Posterior cingulate gyrus (tissue), 11 donors: Measurements from ENCODE around the gene MIEF2.
A peak's percentile ranks its signal among the peaks of the same experiment; 100 is the strongest.

Experiments
- DNase-seq, 10 donors: peaks; one replicate each; pipeline versions ENCODE4 v3.0.0 to v3.0.0-alpha.2; 2020 to 2021; ENCODE audit warnings: mixed read lengths in 3 of 10
- intact Hi-C: fragments of 100-400 bp; cut with DNase I; formaldehyde crosslinking; loops from one replicate; pipeline ENCODE4 v1.15.1; 2023

The MIEF2 gene

GRCh38 chr17:18233803-18234518 is 26.5 kb upstream of the MIEF2 start:
- intact Hi-C loops, result no loop called here
- DNase-seq, result no peak

- intact Hi-C loops, result no loop called here
- no peak for DNase-seq
These were observed 25.5 kb upstream of the MIEF2 start for GRCh38 chr17:18234853-18235380.

GRCh38 chr17:18235743-18236256 is 24.7 kb upstream of the MIEF2 start:
- DNase-seq, result no peak
- intact Hi-C loops, result no loop called here

- DNase-seq, result no peak
- intact Hi-C loops, result no loop called here
These were observed 24.0 kb upstream of the MIEF2 start for GRCh38 chr17:18236494-18236893.

DNA sequence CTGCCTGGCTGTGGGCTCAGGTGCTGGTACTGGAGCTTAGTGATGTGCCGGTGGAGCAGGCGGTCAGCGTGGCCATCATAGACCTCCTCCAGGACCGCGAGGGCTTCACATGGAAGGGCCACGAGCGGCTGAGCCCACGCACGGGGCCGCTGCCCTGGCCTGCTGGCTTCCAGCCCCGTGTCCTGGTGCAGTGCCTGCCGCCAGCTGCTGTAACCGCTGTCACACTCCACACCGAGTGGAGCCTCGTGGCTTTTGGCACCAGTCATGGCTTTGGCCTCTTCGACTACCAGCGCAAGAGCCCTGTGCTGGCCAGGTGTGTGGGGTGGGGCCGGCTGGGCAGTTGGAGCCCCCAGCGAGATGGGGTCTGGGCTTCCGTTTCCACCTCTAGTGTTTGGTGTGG is 23.0 kb upstream of the MIEF2 start:
- intact Hi-C loops, result no loop called here

GRCh38 chr17:18238299-18238698 is 22.2 kb upstream of the MIEF2 start:
- intact Hi-C loops, result no loop called here
- no peak for DNase-seq

More for the DNA sequence above, 23.0 kb upstream of the MIEF2 start:
- no peak for DNase-seq

DNA sequence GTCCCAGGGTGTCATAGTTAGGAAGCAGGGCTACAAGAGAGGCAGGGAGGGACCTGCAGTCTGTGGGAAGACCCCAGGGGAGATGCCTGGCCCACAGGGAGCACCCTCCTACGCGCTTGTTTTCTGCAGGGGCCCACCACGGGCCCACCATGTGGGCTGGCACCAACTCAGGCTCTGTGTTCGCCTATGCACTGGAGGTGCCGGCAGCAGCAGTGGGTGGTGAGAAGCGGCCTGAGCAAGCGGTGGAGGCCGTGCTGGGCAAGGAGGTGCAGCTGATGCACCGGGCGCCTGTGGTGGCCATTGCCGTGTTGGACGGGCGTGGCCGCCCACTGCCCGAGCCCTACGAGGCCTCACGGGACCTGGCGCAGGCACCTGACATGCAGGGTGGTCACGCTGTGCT is 20.0 kb upstream of the MIEF2 start:
- intact Hi-C loops, result no loop called here
- no peak for DNase-seq

- DNase-seq, result no peak
- intact Hi-C loops, result no loop called here
These were observed 19.1 kb upstream of the MIEF2 start for GRCh38 chr17:18241229-18241871.

GRCh38 chr17:18245038-18245776 is 15.3 kb upstream of the MIEF2 start:
- DNase-seq, result no peak
- intact Hi-C loops, result no loop called here

GRCh38 chr17:18246109-18246725 is 14.2 kb upstream of the MIEF2 start:
- intact Hi-C loops, result no loop called here
- DNase-seq, result no peak

DNA sequence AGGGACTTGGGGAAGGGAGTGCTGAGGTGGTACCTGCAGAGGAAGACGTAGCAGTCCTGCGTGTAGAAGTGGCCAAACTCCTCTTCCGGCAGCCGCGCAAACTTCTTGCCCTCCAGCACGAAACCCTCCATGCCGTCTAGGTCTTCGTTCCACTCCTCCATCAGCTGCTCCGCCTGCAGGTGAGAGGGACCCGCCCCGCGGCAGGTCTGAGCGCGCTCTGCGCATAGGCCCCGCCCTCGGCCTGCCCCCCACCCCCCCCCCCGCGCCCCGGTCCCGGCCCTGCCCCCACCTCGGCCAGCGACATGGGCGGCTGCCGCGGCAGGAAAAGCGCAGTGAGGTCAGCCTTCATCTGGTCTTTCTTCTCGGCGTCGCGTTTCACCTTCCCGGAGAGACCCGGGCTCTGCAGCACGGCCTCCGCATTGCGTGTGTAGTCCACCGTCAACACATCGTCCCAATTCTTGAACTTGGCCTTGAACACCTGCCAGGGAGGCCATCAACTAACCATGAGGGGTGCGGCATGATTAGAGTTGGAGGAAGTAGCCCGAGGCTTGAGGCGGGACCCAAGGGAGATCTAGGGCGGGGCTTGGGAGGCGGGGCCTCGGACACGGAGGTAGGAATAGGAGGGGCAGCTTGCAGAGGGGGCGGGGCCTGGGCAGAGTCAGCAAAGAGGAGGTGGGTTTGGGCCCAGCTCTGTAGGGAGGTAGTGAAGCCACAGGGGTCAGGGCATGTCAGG is 13.4 kb upstream of the MIEF2 start:
- no peak for DNase-seq
- intact Hi-C loops, result no loop called here

DNA sequence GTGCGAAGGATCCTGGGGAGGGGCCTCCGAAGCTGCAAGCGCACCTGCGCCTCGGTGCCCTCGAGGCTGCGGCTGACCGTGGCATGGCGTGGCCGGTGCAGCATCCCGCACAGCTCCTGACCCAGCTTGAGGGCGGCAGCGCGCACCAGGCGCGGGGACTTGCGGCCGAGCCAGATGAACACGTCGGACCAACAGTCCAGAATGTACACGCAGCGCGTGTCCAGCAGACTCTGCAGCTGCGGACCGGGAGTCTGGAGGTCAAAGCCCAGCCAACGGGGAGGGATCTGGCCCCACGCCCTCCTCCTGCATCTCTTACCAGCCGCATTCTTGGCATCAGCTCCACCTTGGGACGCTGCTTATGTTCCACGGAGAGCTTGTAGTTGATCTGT is 12.9 kb upstream of the MIEF2 start:
- intact Hi-C loops, result no loop called here

GRCh38 chr17:18248300-18248731 is 12.1 kb upstream of the MIEF2 start:
- intact Hi-C loops, result no loop called here
- peak; percentile 53 to 95 (median 76) for DNase-seq

More for the DNA sequence above, 12.9 kb upstream of the MIEF2 start:
- DNase-seq, result peak in 7 of 10 donors; percentile 36 to 95 (median 58)

DNA sequence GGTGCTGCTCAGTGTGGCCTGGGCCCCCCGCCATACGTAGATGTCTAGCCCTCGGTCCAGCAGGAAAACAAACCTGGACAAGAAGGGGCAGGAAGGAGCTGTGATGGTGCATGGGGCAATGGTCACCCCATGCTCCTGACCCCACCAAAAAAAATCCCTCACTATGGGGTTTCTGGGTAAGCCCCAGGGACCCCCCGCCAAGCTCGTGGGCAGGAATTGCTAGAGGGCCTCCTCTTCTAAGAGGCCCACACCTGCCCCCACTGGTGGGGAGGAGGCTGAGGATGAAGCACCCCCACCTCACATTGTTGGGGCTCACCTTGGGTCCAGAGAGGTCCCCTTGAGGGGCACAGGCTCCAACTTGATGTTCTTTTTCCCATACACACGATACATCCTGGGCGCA is 11.7 kb upstream of the MIEF2 start:
- intact Hi-C loops, result no loop called here
- no peak for DNase-seq

GRCh38 chr17:18250259-18250658 is 10.2 kb upstream of the MIEF2 start:
- intact Hi-C loops, result no loop called here
- no peak for DNase-seq

DNA sequence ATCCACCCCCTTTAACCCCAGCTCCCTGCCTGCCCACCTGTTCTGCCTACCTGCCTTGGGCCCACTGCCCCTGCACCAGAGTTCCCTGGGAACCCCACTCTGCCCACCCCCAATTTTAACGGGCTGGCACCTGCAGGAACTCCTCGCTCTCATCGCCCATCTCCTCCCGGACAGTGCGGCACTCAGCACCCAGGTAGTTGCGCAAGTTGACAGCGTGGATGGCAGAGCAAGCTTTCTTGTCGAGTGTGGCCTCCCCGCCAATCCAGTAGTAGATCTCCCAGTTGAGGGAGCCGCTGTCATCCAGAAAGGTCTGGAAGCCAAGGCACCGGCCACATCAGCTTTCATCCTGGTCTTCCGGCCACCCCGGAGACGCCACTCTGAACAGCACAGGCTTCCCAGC is 9.8 kb upstream of the MIEF2 start:
- intact Hi-C loops, result no loop called here
- DNase-seq, result no peak

- intact Hi-C loops, result no loop called here
- no peak for DNase-seq
These were observed 9.3 kb upstream of the MIEF2 start for GRCh38 chr17:18251204-18251603.

DNA sequence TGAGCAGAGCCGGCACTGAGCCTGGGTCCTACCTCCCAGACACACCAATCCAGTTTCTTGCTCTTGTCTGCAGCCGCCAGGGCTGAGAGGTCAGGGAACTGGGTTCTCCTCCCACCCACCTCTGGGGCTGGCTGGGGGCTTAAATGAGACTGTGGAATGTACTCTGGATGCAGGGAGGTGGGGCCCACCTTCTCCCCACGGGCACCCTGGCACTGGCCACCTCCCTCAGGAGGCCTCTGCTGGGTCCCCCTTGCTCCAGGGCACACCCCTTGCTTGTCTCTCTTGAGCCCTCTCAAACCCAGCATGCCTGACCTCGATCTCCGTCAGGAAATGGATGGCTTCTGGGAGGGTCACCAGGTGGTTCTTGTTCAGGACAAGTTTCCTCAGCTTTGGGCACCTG is 8.3 kb upstream of the MIEF2 start:
- no peak for DNase-seq
- intact Hi-C loops, result no loop called here

- intact Hi-C loops, result no loop called here
These were observed 7.1 kb upstream of the MIEF2 start for GRCh38 chr17:18253187-18253884.

More at GRCh38 chr17:18253187-18253884, 7.1 kb upstream of the MIEF2 start:
- no peak for DNase-seq
